HK-2 (cell line): Measurements from ENCODE around the gene RPL27.

ENCODE experiments used
- DNase-seq: peaks from one replicate; pipeline ENCODE4 v3.0.0-alpha.2; 2018; ENCODE audit not compliant: unreplicated experiment

The RPL27 gene

DNA sequence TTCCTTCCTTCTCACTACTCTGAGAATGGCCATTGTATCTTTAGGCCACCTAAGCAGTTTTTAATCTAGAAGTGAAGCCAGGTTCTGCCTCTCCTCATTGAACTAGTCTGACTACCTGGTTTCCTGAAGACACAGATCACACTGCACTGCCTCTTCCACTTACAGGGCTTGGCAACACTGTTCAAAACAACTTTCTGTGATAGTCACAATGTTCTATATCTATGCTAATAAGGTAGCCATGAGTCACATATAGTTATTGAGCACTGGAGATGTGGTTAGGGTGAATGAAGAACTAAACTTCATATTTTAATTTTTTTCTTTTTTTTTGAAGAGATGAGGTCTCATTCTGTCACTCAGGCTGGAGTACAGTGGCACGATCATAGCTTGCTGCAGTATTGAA lies 53.8 kb downstream of the RPL27 start:
- no peak for DNase-seq
